IPS DF 6.9 (cell line): Measurements from ENCODE around the gene SRCIN1.
"Not testable (repeated sequence)": the region's sequence is repeated elsewhere in the genome, so short reads cannot be mapped to it uniquely, and the experiment has no call there.

Source experiments
- DNase-seq: peaks from one replicate; pipeline ENCODE4 v3.0.0-alpha.2; 2013; ENCODE audit warnings: low read depth, low spot score
- H3K27ac ChIP-seq: one replicate; pipeline ENCODE4 v1.5.1; 2013; ENCODE audit warnings: low read length, control low read depth
- H3K27me3 ChIP-seq: 2 replicates; pipeline ENCODE4 v1.6.1; 2013; ENCODE audit warnings: mild to moderate bottlenecking, low read length; ENCODE audit not compliant: control insufficient read depth, insufficient read depth
- H3K36me3 ChIP-seq: 2 replicates; pipeline ENCODE4 v1.6.1; 2013; ENCODE audit warnings: low read length; ENCODE audit not compliant: control insufficient read depth, insufficient read depth
- H3K4me1 ChIP-seq: 2 replicates; pipeline ENCODE4 v1.6.1; 2013; ENCODE audit warnings: low read length; ENCODE audit not compliant: control insufficient read depth, insufficient read depth
- H3K4me3 ChIP-seq: 2 replicates; pipeline ENCODE4 v1.5.1; 2013; ENCODE audit warnings: mild to moderate bottlenecking, low read length
- H3K9me3 ChIP-seq: 2 replicates; pipeline ENCODE4 v1.6.1; 2013; ENCODE audit warnings: low read length, inconsistent platforms; ENCODE audit not compliant: control insufficient read depth, insufficient read depth
- WGBS: extraction: QIAGEN DNeasy Blood & Tissue Kit; methylation state at CpG from one replicate; pipeline ENCODE4 v1.1.7; 2013; ENCODE audit warnings: mixed read lengths, missing lambda C conversion rate; ENCODE audit not compliant: insufficient read length, insufficient coverage; 5-methylcytosine and 5-hydroxymethylcytosine counted together

The SRCIN1 gene

GRCh38 chr17:38627957-38628356 lies 22.2 kb upstream of the SRCIN1 start:
- Histone ChIP-seq H3K9me3 (no peaks in the 10 kb centered on the region), H3K4me3 (no peak overlapping the region), H3K27me3 (no peaks in the 10 kb centered on the region), H3K4me1 (no peaks in the 10 kb centered on the region), H3K27ac (no peak overlapping the region), H3K36me3 (no peaks in the 10 kb centered on the region)
- no CpG with 5 or more reads among the region's 2 CpGs for WGBS
- DNase-seq = no peak

- not testable (repeated sequence) for H3K27ac ChIP-seq, H3K4me1 ChIP-seq, H3K9me3 ChIP-seq, H3K4me3 ChIP-seq, DNase-seq, H3K27me3 ChIP-seq, H3K36me3 ChIP-seq
- WGBS = no CpG with 5 or more reads among the region's 6 CpGs
These were observed 21.0 kb upstream of the SRCIN1 start for GRCh38 chr17:38626606-38627226.

GRCh38 chr17:38625482-38625881 lies 19.7 kb upstream of the SRCIN1 start:
- H3K4me1 ChIP-seq = peaks cover under 1% of the 10 kb centered on the region; the same call in 1 of the 2 replicates
- H3K4me3 ChIP-seq = no peak overlapping the region
- no peaks in the 10 kb centered on the region for H3K36me3 ChIP-seq
- no peak for DNase-seq
- no peaks in the 10 kb centered on the region for H3K27me3 ChIP-seq
- H3K27ac ChIP-seq = no peak overlapping the region
- H3K9me3 ChIP-seq = no peaks in the 10 kb centered on the region

- not testable (repeated sequence) for DNase-seq, H3K9me3 ChIP-seq, H3K36me3 ChIP-seq, H3K27me3 ChIP-seq, H3K4me1 ChIP-seq, H3K27ac ChIP-seq, H3K4me3 ChIP-seq
- WGBS = 100% methylated on average over 2 of the region's 14 CpGs
These were observed 19.1 kb upstream of the SRCIN1 start for GRCh38 chr17:38624782-38625355.

- no peaks in the 10 kb centered on the region for H3K27me3 ChIP-seq
- no CpG with 5 or more reads among the region's 2 CpGs for WGBS
- H3K36me3 ChIP-seq = no peaks in the 10 kb centered on the region
- H3K4me3 ChIP-seq = no peak overlapping the region
- H3K4me1 ChIP-seq = peaks cover 4% of the 10 kb centered on the region
- DNase-seq = no peak
- H3K27ac ChIP-seq = no peak overlapping the region
- no peaks in the 10 kb centered on the region for H3K9me3 ChIP-seq
These were observed 15.8 kb upstream of the SRCIN1 start for GRCh38 chr17:38621538-38621937.

- no peak for DNase-seq
- 100% methylated on average over 2 of the region's 12 CpGs for WGBS
- Histone ChIP-seq H3K4me1 (peaks cover 4% of the 10 kb centered on the region), H3K27me3 (no peaks in the 10 kb centered on the region), H3K36me3 (no peaks in the 10 kb centered on the region), H3K4me3 (no peak overlapping the region), H3K27ac (no peak overlapping the region), H3K9me3 (no peaks in the 10 kb centered on the region)
These were observed 15.0 kb upstream of the SRCIN1 start for GRCh38 chr17:38620551-38621277.

- no CpG with 5 or more reads among the region's 9 CpGs for WGBS
- H3K36me3 ChIP-seq = no peaks in the 10 kb centered on the region
- no peak overlapping the region for H3K4me3 ChIP-seq
- no peak for DNase-seq
- no peaks in the 10 kb centered on the region for H3K27me3 ChIP-seq
- H3K4me1 ChIP-seq = peaks cover 4% of the 10 kb centered on the region
- no peak overlapping the region for H3K27ac ChIP-seq
- H3K9me3 ChIP-seq = no peaks in the 10 kb centered on the region
These were observed 14.3 kb upstream of the SRCIN1 start for GRCh38 chr17:38619937-38620550.

GRCh38 chr17:38619451-38619795 lies 13.7 kb upstream of the SRCIN1 start:
- DNase-seq = no peak
- no CpG with 5 or more reads among the region's 2 CpGs for WGBS
- H3K4me1 ChIP-seq = peaks cover 4% of the 10 kb centered on the region
- no peaks in the 10 kb centered on the region for H3K36me3 ChIP-seq
- H3K4me3 ChIP-seq = no peak overlapping the region
- no peaks in the 10 kb centered on the region for H3K27me3 ChIP-seq
- no peak overlapping the region for H3K27ac ChIP-seq
- no peaks in the 10 kb centered on the region for H3K9me3 ChIP-seq

- Histone ChIP-seq H3K27me3 (no peaks in the 10 kb centered on the region), H3K36me3 (no peaks in the 10 kb centered on the region), H3K4me3 (no peak overlapping the region), H3K9me3 (no peaks in the 10 kb centered on the region), H3K4me1 (peaks cover 9% of the 10 kb centered on the region), H3K27ac (no peak overlapping the region)
- no CpG with 5 or more reads among the region's 11 CpGs for WGBS
- DNase-seq = no peak
These were observed 12.4 kb upstream of the SRCIN1 start for GRCh38 chr17:38617967-38618760.
